HG02938 (cell line): ENCODE measurements around the gene PTPRC.

ENCODE experiments used
- ATAC-seq: cut with Tn5 transposase; IDR thresholded peaks from one replicate; pipeline ENCODE4 v1.9.1; 2021; ENCODE audit warnings: mild to moderate bottlenecking, moderate library complexity; ENCODE audit not compliant: unreplicated experiment

Gene PTPRC

GRCh38 chr1:198643808-198644207 is 5.0 kb downstream of the PTPRC start:
- no peak for ATAC-seq

DNA sequence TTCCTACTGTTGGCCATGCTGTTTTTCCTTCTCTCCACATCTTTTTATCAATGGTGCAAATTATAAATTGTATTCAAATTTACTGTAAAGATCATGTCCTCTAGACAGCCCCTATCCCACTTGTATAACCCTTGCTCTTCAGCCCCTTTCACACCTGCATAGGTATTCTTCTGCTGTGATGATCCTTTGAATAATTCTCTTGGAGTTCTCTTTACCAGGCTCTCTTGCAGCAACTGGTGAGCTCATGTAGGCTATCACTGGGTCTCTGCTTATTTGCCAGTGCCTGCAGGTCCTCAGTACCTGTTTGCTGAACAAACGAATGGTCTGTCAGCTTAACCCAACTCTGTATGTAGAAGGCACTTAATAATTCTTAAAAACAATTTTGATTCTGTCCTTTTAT is 8.2 kb downstream of the PTPRC start:
- no peak for ATAC-seq

GRCh38 chr1:198648592-198648991 is 9.8 kb downstream of the PTPRC start:
- no peak for ATAC-seq

DNA sequence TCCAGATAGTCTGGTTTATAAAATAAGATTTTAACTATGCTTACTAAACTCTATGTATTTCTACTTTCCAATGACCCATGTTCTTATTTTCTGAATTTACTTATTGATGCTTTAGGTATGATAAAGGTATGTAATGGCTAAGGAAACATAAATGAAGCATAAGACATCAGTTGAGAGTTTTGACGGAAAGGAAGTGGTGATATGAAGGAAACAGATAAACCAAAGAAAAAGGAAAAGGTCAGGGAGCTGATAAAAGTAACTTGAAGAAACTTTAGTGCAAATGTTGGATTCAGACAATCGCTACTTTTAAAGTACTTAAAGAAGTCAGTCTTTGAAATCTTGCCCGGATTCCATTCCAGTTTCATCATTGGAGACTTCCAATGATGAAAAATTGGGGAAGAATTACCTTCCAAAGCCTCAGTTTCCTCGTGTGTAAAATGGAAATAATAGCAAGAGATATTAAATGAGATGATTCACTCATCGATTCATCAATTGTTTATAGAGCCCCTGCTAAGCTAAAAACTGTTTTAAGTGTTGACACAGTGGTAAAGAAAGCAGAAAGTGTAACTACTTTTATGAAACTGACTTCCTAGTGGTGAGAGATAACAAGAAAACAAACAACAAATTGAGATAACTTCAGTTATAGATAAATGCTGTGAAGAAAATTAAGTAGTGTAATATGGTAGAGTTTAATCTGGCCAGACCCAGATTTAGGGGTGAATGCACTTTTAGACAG is 10.6 kb downstream of the PTPRC start:
- ATAC-seq = peak; percentile 10

- ATAC-seq = peak; percentile 66
These were observed 11.1 kb downstream of the PTPRC start for GRCh38 chr1:198649968-198650338.

- no peak for ATAC-seq
These were observed 11.7 kb downstream of the PTPRC start for GRCh38 chr1:198650506-198650905.

- ATAC-seq = no peak
These were observed 13.0 kb downstream of the PTPRC start for GRCh38 chr1:198651650-198652400.

DNA sequence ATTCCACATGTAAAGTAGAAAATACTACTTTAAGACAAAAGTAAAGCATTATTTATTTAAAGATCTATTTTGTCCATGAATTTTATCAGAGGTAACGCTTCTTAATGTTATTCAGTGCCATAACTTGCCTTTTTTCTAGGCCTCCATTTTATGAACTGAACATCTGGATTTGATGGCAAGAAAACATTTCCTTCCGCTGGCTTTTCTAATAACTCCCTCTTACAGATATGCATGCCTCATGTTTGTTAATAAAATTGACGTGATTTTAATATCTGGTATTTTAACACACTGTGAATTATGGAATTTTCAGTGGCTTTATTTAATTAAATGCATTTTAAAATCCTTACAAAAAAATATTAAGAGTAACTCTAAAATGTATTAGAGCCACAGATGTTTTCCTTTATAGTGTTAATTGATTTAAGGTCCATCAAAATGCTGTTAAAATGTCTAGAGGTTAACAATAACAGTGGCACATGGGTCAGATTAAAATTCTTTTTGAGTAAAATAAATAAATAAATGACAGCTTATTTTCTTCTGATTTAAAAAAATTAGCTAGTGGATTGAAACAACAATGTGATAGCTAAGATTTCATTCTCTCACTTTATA is 15.1 kb downstream of the PTPRC start:
- no peak for ATAC-seq

DNA sequence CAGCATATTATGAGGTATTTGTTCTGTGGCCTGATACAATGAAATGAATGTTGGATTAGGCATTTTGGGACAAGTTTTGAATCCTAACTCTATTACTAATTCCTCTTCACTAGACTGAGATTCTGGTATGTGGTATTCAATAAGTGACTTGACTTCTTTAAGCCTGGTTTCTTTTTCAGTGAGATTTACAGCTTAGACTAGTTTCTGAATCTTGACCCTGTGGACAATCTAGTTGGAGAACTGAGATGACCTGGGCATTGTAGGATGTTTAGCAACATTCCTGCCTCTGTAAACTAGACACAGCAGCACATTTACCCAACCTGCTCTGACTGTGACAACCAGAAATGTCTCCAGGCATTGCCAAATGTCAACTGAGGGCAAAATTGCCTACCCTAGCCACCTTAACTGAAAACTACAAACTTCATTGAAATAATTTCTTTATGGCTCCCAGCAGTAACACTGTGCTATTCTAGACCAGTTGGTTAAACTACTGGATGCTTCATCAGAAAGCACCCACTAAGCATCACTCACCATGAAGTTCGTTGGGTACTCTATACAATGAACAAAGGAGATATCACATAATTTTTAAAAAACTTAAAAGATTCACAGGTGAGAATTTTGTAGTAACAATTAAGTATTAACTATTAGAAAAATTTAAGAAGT is 16.8 kb downstream of the PTPRC start:
- no peak for ATAC-seq

- ATAC-seq = no peak
These were observed 17.7 kb downstream of the PTPRC start for GRCh38 chr1:198656500-198656932.

DNA sequence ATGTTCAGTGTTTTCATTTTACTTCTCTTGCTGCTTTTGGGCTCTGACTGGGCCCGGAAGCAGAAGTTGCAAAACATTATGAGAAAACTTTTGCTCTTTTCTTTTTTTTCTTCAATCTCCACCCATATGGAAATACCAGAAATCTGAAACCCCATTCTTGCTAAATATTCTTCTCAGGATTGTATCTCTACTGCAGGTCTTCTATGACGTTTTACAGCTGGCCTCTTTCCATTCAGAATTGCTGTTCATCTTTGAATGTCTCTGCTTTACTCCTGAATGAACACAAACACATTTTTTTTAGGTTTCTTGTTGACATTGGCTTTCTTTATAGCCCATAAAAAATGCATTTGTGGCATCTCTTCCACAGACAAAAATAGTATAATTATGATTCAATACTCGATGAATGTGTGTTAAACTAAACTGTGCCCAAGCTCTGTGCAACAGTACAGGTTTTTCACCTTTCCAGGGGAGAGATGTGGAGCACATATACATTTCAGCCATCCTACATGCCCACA is 18.8 kb downstream of the PTPRC start:
- ATAC-seq = peak; percentile 36

GRCh38 chr1:198660341-198661261 is 21.8 kb downstream of the PTPRC start:
- peak; percentile 36 for ATAC-seq

DNA sequence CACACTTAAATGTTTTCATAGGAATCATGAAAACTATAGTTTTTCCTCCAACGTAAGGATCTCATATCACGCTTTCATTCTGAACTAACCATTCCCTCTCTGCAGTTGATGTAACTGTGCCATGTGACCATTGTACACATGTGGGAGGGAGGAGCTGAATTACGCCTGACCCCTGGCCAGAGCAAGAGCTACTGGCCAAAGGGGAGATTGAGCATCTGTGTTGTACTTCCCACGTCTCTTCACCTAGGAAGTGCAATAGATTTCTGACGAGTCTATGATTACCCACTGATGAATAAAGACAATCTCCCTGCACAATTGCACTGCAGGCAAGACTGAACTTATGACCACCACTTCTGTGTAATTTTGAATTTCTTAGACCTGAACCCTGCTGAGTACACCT is 24.0 kb downstream of the PTPRC start:
- ATAC-seq = no peak

DNA sequence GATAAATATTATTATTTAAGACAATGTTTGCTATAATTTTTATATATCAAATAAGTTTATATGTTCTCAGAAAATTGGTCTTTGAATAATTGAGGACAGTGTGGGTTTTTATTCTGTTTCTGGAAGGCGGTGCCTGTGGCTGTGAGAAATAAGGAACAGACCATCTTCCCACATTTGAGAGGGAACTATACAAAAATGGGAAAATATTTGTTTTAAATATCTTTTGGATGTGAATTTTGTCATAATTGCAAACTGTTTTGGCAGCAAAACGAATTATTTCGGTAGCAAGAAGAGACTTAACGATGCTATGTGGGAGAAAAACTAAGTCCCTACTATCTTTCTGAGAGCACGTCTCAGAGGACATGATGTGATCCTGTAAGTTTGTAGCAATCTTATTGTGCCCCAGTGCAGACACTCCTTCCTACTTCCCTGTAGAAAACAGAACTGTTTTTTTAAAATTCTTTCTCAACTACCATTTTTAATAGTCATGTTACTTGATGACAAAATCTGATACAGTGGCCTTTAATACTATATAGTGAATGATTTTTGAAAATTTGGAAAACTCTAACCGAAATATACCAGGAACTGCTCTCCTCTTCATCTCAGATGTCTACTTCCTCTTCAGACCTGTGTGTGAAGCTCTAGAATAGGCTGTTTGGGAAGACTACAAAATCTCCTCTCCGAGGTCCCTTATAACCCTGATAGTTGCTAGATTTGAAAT is 25.4 kb downstream of the PTPRC start:
- ATAC-seq = no peak

GRCh38 chr1:198667186-198667585 is 28.3 kb downstream of the PTPRC start:
- ATAC-seq = no peak

GRCh38 chr1:198667807-198668206 is 29.0 kb downstream of the PTPRC start:
- ATAC-seq = no peak

- peak; percentile 90 for ATAC-seq
These were observed 30.3 kb downstream of the PTPRC start for GRCh38 chr1:198669023-198669698.

DNA sequence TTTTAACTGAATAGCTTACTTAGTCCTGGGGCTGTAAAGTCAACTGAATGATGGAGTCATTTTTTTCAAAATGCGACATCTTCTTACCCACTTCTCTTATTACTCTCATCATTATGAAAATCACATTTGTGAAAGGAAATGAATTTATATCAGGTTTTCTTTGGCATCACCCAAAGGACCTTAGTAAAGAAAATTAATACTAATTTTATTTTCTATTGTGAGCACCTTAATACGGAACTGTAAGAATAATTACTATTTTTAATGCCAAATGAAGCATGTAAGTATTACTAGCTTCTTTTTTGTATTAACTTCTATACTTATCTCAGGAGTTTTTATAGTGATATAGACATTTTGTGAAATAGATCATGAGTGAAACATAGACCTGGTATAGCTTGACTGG is 30.9 kb downstream of the PTPRC start:
- no peak for ATAC-seq

GRCh38 chr1:198671136-198671535 is 32.3 kb downstream of the PTPRC start:
- no peak for ATAC-seq
